Neural progenitor cell (in vitro differentiated cells): ENCODE results near the gene MSI2.

ENCODE experiments used
- CTCF ChIP-seq: fragments of 200-600 bp; sonication (generic); IDR thresholded peaks from 2 replicates; pipeline ENCODE4 v1.5.1; 2017; ENCODE audit warnings: antibody characterized with exemption, mild to moderate bottlenecking
- EZH2 ChIP-seq: fragments of 200-600 bp; sonication (generic); IDR thresholded peaks from 2 replicates; pipeline ENCODE4 v1.6.1; 2017; ENCODE audit warnings: antibody characterized with exemption, mild to moderate bottlenecking, moderate library complexity

GRCh38 chr17:57699751-57700219 lies 443.5 kb downstream of the MSI2 start:
- no peak for TF ChIP-seq CTCF
- TF ChIP-seq EZH2, result no peak
